Measurements from ENCODE around the gene ALDH4A1. TPM values are rescaled to one million over a fixed set of nuclear protein-coding genes. Genes with fewer than 3 reads are reported as not detected.

The ALDH4A1 gene
- total RNA-seq, 3 donors from 2014 or later: 15.7 to 81.0 (median 23.7) TPM

DNA sequence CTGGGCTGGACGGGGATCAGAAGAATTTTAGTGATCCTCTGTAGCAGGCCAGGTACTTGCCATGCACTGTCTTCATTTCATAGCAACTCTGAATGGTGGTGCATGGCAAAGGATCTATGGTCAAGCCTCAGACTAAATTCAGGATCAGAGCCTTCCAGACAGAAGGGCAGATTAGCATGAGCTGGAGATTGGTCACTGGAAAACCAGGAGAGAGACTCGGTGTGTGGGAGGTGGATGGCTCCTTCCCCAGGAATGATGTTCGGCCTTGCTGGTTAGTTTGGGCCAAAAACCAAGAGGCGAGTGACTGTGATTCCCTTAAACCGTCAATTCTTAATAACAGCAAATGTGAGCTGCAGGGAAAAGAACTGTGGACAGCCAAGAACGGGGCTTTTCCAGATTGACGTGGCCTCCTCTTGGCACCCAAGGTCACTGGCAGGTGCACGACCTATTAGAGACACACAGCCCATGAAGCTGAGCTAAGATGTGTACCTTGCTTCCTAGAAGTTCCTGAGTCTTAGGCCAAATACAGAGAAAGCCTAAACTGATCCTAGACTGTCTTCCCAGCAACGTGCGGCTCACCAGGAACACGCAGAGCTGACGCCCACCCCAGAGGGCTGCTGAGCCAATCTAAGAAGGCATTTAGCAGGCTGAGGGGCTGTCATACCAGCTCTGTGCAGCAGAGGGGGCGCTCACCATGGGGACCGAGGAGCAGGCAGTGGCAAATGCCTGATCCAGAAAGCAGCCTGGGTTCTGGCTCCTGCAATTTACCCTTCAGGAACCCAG is 18.5 kb downstream of the ALDH4A1 start:
- no peaks in the 10 kb centered on the region for H3K4me1 ChIP-seq
- peak; percentile 64 to 76 for DNase-seq (ENCODE audit: low spot score in 2 of 2)
- H3K27ac ChIP-seq: no peak overlapping the region
- H3K9me3 ChIP-seq: no peaks in the 10 kb centered on the region
- no peak overlapping the region for H3K4me3 ChIP-seq
- intact Hi-C loops (cut with DNase I; ENCODE audit: low total_unique reads): no loop called here
- no peaks in the 10 kb centered on the region for H3K36me3 ChIP-seq
- TF ChIP-seq POLR2A (IDR thresholded peaks at IDR 0.05) (no peak), CTCF (IDR thresholded peaks at IDR 0.05) (peak; percentile 62 to 83 (median 82))
- H3K27me3 ChIP-seq: no peaks in the 10 kb centered on the region

GRCh38 chr1:18883079-18883478 is 19.3 kb downstream of the ALDH4A1 start:
- no peak for DNase-seq (ENCODE audit: low spot score in 2 of 2)
- Histone ChIP-seq H3K36me3 (no peaks in the 10 kb centered on the region), H3K27ac (no peak overlapping the region), H3K4me1 (no peaks in the 10 kb centered on the region), H3K9me3 (no peaks in the 10 kb centered on the region), H3K27me3 (no peaks in the 10 kb centered on the region), H3K4me3 (no peak overlapping the region)
- TF ChIP-seq POLR2AphosphoS5 (IDR thresholded peaks at IDR 0.05) (no peak), CTCF (IDR thresholded peaks at IDR 0.05) (no peak), POLR2A (IDR thresholded peaks at IDR 0.05) (no peak)
- intact Hi-C loops (cut with DNase I; ENCODE audit: low total_unique reads): no loop called here

DNA sequence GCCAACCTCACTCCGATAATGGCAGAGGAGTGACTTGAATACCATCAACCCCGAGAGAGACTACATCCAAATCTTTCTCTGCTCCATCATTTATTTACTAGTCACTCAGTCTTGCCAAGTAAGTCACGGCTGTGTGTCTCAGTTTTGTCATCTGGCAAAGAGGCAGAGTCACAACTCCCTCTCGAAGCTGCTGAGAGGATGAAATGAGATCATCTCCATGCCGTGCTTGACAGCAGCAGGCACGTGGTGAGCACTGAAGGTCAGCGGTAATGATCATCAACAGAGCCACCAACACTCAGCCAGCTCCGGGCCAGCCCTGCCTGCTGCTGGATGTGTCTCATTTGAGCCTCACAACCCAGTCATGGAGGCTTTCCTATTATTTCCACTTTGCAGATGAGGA is 19.9 kb downstream of the ALDH4A1 start:
- no peak overlapping the region for H3K27ac ChIP-seq
- TF ChIP-seq POLR2AphosphoS5 (IDR thresholded peaks at IDR 0.05) (no peak), POLR2A (IDR thresholded peaks at IDR 0.05) (no peak), CTCF (IDR thresholded peaks at IDR 0.05) (no peak)
- H3K4me3 ChIP-seq: no peak overlapping the region
- no peaks in the 10 kb centered on the region for H3K27me3 ChIP-seq
- intact Hi-C loops (cut with DNase I; ENCODE audit: low total_unique reads): no loop called here
- H3K4me1 ChIP-seq: no peaks in the 10 kb centered on the region
- H3K9me3 ChIP-seq: no peaks in the 10 kb centered on the region
- H3K36me3 ChIP-seq: no peaks in the 10 kb centered on the region
- DNase-seq (ENCODE audit: low spot score in 2 of 2): no peak

DNA sequence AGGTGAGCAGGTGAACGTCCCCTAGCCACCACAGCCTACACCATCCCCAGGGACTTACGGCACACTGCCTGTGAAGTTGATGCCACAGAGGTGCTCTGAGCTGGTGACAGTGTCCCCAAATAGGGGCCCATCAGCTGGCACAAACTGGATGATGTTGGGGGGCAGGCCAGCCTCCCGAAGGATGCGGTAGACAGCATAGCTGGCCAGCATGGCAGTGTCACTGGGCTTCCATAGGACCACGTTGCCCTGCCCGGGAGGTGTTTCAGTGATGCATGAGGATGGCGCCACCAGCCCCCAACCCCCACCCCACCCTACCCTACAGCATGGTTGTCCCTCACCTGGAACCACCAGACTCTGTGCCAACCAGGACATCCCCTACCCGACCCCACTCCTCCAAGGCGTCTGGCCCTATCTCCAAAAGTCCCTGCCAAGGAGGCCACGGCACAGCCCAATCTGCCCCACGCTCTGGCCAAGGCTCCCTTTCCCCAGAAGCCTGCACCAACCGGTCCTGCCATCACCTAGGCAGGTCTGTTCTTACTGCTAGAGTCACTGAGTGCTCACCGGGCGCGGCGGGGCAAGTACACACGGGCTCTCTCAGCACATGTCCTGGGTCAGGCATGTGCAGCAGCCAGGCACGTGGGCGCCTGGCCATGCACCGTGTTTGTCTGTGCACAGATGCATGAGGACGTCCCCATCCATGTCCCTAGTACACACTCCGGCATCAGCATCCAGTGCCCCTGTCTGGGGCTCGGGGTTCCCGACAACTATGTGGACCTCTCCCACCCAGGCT is 20.5 kb downstream of the ALDH4A1 start:
- H3K36me3 ChIP-seq: no peaks in the 10 kb centered on the region
- no peaks in the 10 kb centered on the region for H3K9me3 ChIP-seq
- H3K27ac ChIP-seq: no peak overlapping the region
- no peak for DNase-seq (ENCODE audit: low spot score in 2 of 2)
- H3K4me1 ChIP-seq: no peaks in the 10 kb centered on the region
- TF ChIP-seq POLR2A (IDR thresholded peaks at IDR 0.05): no peak
- TF ChIP-seq POLR2AphosphoS5 (IDR thresholded peaks at IDR 0.05): no peak
- TF ChIP-seq CTCF (IDR thresholded peaks at IDR 0.05): no peak
- H3K27me3 ChIP-seq: no peaks in the 10 kb centered on the region
- no peak overlapping the region for H3K4me3 ChIP-seq
- intact Hi-C loops (cut with DNase I; ENCODE audit: low total_unique reads): no loop called here

DNA sequence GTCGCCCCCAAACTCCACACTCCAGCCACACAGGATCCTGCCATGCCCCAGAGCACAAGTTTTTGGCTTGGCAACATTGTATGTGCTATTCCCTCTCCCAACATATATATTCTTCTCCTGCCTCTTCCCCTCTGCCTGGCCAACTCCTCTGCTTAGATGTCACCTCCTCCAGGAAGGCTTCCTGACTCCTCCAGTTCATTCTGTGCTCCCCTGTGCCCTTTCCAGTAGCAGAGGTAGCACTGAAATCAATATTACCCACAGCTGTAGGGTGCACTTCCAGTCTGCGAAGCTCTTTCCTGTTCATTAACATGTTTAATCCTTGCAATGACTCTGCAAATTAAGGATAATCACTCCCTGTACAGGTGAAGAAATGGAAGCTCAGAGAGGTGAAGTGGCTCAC is 21.2 kb downstream of the ALDH4A1 start:
- H3K36me3 ChIP-seq: no peaks in the 10 kb centered on the region
- no peaks in the 10 kb centered on the region for H3K4me1 ChIP-seq
- H3K9me3 ChIP-seq: no peaks in the 10 kb centered on the region
- no peak for TF ChIP-seq POLR2AphosphoS5 (IDR thresholded peaks at IDR 0.05)
- TF ChIP-seq POLR2A (IDR thresholded peaks at IDR 0.05): no peak
- no peak for TF ChIP-seq CTCF (IDR thresholded peaks at IDR 0.05)
- H3K27ac ChIP-seq: no peak overlapping the region
- H3K27me3 ChIP-seq: no peaks in the 10 kb centered on the region
- DNase-seq (ENCODE audit: low spot score in 2 of 2): no peak
- H3K4me3 ChIP-seq: no peak overlapping the region
- intact Hi-C loops (cut with DNase I; ENCODE audit: low total_unique reads): no loop called here
